Activated CD4-positive, alpha-beta T cell treated with anti-CD3 and anti-CD28 coated beads for 1 hour (primary cell): Measurements from ENCODE around the gene PRKAR1B.

Experiments
- DNase-seq: peaks from one replicate; pipeline ENCODE4 v3.0.0-alpha.2; 2020

Gene PRKAR1B

GRCh38 chr7:534075-534474, 193.0 kb downstream of the PRKAR1B start:
- no peak for DNase-seq

- DNase-seq = no peak
These were observed 193.8 kb downstream of the PRKAR1B start for GRCh38 chr7:533266-533665.

- no peak for DNase-seq
These were observed 194.5 kb downstream of the PRKAR1B start for GRCh38 chr7:532379-533143.

DNA sequence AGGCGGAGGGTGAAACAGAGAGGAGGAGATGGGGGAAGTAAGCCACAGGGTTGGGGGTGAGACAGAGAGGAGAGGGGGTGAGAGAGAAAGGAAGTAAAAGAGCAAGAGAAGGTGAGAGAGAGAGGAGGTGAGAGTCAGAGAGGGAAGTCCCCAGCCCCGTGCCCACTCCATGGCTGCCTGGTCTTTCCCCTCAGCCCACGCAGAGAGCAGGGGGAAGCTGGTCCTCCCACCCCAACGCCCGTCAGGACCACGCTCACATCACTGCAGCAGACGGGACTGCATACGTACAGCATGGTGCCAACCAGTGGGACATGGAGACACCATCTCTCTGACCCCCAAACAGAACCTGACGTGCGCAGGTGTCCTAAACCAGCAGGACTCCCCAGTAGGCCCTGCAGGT, 195.3 kb downstream of the PRKAR1B start:
- DNase-seq = no peak

DNA sequence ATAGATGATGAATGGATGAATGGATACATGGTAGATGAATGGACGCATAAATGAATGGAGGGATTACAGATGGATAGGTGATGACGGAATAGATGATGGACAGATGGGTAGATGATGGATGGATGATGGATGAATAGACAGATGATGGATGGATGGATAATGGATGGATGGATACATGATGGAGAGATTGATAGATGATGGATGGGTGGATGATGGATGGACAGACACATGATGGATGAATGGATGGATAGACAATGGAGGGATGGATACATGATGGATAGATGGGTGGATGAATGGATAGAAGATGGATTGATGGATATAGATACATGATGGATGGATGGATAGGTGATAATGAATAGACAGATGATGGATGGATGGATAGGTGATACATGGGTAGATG, 198.6 kb downstream of the PRKAR1B start:
- no peak for DNase-seq

- no peak for DNase-seq
These were observed 199.4 kb downstream of the PRKAR1B start for GRCh38 chr7:527723-528122.

DNA sequence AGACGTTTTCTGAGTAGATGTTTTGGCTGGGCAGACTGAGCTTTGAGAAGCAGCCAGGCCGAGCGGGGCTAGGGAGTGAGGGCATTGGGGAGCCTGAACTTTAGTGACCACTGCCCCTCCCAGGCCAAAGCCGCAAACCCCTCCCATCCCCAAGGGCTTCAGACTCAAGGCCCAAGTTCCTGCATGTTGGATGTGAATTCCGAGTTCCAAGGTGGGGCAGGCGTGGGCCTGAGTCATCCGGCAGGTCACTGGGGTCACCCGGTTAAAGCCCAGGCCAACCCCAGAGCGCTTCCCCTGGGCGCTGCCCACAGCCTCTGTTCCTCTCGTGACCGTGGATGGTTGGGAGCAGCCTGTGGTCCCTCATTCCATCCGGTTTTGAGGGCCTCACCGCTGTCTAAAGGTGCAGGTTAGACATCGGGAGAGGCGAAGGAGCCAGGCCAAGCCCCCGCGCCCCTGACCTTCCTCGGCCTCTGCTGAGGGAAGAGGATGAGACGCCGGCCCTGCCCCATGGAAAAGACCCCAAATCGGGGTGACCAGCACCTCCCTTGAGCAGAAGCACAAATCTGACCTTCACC, 200.5 kb downstream of the PRKAR1B start:
- no peak for DNase-seq

DNA sequence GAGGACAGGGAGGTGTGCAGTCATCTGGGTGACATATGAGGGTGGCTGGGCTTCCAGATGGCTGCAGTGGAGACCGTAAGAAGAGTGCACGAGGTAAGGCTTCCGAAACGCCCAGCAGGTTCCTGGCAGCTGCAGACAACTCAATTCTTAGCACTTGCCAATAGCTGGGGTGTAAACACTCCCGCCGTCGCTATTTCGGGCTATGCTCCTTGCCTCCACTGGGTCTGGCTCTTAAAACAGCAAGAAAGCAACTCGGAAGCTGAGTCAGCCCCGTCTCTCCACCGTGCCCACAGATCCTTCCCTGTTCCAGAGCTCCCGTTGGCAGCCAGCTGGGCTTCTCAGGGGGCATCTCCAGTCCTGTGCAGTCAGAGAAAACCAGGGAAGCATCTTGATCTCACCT, 201.3 kb downstream of the PRKAR1B start:
- DNase-seq = no peak

GRCh38 chr7:524800-525199, 202.3 kb downstream of the PRKAR1B start:
- no peak for DNase-seq

DNA sequence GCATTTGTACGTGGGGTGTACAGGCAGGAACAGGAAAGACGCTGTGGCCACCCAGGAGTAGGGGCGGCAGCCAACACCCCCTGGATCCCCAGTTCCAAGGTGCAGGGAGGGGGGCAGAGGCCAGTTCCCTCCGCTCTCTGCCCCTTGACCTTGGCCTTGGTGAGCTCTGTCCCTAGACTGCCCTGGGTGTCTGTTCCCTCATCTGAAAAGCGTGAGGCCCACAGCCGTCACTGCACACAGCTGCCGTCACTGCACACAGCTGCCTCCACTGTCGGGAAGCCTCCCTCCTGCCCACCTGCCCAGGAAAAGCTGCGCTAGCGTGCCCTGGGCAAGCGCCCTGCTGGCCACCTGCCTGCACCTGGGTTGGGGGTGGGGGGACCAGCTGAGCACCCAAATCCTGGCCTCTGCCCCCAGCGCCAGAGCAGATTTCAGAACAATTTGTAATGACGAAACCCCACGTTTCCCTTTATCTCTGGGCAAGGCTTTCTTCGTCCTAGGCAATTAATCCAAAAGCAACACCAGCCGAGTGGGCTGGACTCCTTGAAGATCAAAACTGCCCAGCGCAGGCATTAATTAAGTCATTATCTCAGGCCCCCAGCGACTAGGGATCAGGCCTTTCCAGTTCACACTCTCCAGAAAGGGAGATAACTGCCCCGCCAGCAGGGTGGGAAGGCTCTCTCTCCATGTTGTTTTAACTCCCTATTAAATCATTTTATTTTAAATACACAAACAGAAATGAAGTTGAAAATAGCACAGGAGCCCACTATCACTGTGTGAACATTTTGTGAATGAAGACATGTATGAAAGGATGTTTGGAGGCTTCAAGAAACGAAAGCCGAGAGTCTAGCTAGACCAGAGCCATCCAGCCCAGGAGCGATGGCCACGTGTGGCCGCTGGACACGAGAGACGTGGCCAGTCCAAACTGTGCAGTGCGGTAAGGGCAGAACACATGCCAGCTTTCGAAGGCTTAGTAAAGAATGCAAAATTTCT, 203.4 kb downstream of the PRKAR1B start:
- DNase-seq = no peak

DNA sequence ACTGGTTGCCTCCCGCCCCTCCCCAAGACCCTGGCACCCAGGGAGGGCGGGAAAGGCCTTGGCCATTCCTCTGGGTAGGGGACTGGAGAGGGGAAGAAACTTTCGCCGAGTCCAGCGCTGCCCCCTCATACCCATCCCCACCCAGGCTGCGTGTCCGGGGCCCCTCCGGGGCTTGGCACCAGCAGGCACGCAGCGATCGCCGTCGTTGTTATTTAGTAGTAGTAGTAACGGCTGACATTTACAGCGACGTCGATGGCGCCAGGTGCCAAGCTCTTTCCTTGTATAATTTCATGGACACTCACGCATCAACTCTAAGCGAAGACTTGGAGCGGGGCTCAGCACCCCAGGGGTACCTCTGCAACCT, 204.1 kb downstream of the PRKAR1B start:
- DNase-seq = no peak

DNA sequence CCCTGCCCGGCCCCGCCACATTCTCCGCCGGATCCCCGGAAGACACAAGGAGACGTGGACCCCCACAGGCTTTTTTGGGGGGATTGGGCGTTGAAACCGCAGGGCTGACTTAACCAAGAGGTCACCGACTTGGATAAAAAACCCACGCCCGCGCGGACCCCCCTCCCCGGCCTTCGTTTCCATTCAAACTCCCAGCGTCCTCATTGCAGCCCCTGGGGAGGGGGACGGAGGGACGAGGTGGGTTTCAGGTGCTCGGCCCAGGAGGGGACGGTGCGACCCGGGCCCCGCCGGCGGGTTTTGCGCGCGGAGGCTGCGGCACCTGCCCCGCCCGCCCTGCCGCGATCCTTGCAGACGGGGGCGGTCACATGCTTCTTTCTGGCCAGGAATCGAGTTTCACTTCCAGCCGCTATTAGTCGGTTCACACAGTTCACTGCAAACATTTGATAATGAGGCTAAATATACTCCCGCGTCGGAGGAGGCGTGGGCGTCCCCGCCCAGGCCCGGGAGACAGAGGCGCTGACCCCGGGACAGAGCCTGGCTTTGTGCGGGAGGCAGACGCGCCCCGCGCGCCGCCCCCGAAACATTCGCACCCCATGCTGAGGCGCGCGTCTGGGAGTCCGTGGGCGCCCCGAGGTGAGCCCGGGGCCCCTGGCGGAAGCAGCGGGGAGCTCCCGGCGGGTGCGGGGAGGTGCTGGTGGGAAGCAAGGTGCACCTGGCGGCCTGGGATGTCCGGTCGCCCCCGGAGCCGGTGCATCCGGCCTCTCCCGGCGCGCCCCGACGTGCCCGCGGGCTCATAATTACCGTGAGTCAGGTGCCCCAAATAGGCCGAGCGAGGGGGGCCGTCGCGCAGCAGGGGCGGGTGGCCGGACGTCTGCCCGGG, 204.8 kb downstream of the PRKAR1B start:
- DNase-seq = no peak

- no peak for DNase-seq
These were observed 205.6 kb downstream of the PRKAR1B start for GRCh38 chr7:521221-522070.

DNA sequence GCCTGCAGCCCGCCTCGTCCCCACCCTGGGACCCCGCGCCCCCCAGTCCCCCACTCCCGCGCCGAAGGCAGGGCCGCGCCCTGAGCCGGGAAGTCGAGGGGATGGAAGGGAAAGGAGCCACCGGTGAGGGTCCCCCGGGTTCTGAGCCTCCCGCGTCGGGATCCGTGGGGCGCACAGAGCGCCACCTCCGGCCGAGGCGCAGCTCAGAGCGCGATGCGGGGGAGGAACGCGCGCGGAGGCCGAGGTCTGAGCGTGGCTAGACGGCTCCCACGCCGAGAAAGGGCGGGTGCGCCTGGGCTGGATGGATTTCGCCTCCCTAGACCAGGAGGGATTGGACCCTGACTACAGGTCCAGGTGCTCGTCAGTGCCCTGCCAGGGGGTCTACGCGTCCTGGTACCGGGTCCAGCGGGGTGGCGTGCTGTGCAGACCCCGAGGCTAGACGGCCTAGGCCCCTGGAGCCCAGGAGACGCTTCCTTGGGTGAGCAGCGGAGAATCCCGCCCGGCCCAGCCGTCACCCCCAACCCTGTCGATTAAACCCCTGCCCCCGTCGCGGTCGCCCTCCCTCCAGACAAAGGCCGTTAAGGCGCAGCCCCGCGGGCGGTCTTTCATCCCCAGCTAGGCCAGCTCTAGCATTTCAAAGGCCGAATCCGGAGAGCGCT, 206.4 kb downstream of the PRKAR1B start:
- no peak for DNase-seq

GRCh38 chr7:519484-520390, 207.3 kb downstream of the PRKAR1B start, which contains the start of gene PDGFA:
TSS of gene PDGFA (minus strand) at chr7:519846. CDS start at chr7:519001, 845 bp downstream.
- DNase-seq = no peak

GRCh38 chr7:518630-519483, 208.2 kb downstream of the PRKAR1B start:
- DNase-seq = no peak

- no peak for DNase-seq
These were observed 209.1 kb downstream of the PRKAR1B start for GRCh38 chr7:517774-518629.
